Measurements from ENCODE around the gene POLR3E.
A peak's percentile ranks its signal among the peaks of the same experiment; 100 is the strongest.
"Not testable (repeated sequence)": the region's sequence is repeated elsewhere in the genome, so short reads cannot be mapped to it uniquely, and the experiment has no call there.

POLR3E gene

GRCh38 chr16:22356930-22357634 lies 59.9 kb downstream of the POLR3E start:
- intact Hi-C loops (cut with DNase I): no loop called here
- DNase-seq: no peak

GRCh38 chr16:22357635-22357971 lies 60.4 kb downstream of the POLR3E start:
- no peak for DNase-seq
- intact Hi-C loops (cut with DNase I): no loop called here

DNA sequence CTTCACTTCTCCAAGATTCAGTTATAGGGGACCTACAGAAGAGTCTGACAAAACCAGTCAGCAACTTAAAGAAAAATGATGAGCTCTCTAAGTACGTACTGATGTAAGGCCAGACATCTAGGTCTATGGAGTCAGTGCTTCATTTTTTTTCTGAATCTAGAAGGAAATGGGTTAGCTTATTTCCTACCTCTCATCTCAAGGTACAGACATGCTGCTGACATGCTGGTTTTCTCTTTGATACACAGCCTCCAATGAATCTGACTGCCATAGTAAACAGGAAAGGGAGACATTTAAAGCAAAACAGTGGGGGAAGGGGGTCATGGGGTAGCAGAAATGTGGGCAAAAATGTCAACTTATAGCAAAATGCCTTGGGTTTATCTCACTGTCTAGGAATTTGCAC lies 60.8 kb downstream of the POLR3E start:
- DNase-seq: no peak
- intact Hi-C loops (cut with DNase I): no loop called here

GRCh38 chr16:22359679-22360078 lies 62.5 kb downstream of the POLR3E start:
- DNase-seq: no peak
- intact Hi-C loops (cut with DNase I): no loop called here

GRCh38 chr16:22360963-22361659 lies 63.9 kb downstream of the POLR3E start:
- DNase-seq: no peak
- intact Hi-C loops (cut with DNase I): no loop called here

DNA sequence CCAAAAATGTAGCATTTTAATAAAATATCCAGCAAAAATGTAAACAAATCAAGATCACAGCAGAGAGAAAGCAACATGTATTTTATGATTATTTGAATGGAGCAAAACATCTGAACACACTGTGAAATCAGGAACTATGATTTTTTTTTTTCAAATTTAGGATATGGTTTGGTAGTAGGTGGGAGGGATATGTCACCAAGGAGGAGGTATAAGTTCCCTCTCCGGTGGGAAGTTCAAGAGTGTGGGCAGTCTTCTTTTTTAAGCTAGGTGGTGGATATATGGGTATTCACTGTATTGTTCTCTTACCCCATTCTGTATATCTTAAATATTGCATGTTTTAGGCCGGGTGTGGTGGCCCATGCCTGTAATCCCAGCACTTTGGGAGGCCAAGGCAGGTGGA lies 67.0 kb downstream of the POLR3E start:
- intact Hi-C loops (cut with DNase I): no loop called here
- no peak for DNase-seq

DNA sequence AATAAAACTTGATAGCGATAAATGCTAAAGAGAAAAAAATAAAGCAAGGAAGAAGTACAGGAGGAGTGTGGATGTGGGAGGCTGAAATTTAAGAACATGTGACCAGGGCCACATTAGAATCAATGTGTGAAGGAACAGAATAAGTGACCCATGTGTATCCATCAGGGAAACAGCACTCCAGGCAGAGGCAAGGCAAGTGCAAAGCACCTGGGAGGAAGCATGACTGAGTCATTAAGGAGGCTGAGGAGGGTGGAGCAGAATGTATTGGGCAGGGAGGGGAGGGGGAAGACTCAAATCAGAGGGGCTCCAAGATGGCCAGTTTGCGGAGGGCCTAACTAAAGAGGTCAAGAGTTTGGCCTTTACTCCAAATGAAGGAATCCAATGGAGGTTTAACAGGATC lies 69.2 kb downstream of the POLR3E start:
- no peak for DNase-seq
- intact Hi-C loops (cut with DNase I): no loop called here

DNA sequence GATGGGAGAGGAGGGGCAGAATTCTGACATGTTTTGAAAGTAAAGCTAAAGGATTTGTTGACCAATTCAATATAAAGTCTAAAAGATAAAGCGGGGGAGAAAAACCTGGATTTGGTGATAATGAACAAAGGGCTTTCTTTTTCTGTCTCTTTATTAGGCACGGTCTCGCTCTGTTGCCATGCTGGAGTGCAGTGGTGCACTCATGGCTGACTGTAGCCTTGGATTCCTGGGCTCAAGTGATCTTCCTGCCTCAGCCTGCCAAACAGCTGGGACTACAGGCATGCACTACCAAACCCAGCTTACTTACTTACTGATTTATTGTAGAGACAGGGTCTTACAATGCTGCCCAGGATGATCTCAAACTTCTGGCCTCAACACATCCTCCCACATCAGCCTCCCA lies 69.7 kb downstream of the POLR3E start:
- intact Hi-C loops (cut with DNase I): no loop called here
- DNase-seq: no peak

DNA sequence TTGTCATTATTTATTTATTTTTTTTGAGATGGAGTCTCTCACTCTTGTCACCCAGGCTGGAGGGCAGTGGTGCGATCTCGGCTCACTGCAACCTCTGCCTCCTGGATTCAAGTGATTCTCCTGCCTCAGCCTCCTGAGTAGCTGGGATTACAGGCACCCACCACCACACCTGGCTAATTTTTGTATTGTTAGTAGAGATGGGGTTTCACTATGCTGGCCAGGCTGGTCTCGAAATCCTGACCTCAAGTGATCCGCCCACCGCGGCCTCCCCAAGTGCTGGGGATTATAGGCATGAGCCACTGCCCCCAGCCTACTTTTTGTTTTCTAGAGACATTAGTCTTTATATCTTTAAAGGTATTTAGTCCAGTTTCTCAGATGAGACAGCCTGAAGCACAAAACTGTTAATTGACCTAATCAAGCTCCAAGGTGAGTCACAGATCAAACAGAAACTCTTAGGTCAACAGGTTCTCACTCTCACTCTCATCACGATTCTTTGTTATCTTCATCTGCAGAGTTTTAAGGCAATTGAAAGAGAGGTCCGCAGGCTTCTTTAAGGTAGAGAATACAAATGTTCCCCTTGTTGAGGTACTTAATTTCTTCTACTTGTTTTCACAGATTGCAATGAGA lies 71.1 kb downstream of the POLR3E start:
- intact Hi-C loops (cut with DNase I); DNase-seq: not testable (repeated sequence)

- DNase-seq: no peak
- intact Hi-C loops (cut with DNase I): no loop called here
These were observed 72.1 kb downstream of the POLR3E start for GRCh38 chr16:22369221-22369811.

- no peak for DNase-seq
- intact Hi-C loops (cut with DNase I): no loop called here
These were observed 73.0 kb downstream of the POLR3E start for GRCh38 chr16:22370038-22370820.

GRCh38 chr16:22372882-22373661 lies 75.9 kb downstream of the POLR3E start:
- intact Hi-C loops (cut with DNase I): no loop called here
- DNase-seq: no peak

- intact Hi-C loops (cut with DNase I): no loop called here
- DNase-seq: peak in 5 of 10 donors; percentile 17 to 87 (median 31)
These were observed 76.6 kb downstream of the POLR3E start for GRCh38 chr16:22373662-22374310.

GRCh38 chr16:22374311-22375116 lies 77.3 kb downstream of the POLR3E start, which contains the start of gene CDR2:
Gene CDR2 (minus strand): TSS chr16:22374619. CDS start chr16:22374309, 310 bp downstream.
- DNase-seq: peak; percentile 96 to 100 (median 98)
- intact Hi-C loops (cut with DNase I): no loop called here

DNA sequence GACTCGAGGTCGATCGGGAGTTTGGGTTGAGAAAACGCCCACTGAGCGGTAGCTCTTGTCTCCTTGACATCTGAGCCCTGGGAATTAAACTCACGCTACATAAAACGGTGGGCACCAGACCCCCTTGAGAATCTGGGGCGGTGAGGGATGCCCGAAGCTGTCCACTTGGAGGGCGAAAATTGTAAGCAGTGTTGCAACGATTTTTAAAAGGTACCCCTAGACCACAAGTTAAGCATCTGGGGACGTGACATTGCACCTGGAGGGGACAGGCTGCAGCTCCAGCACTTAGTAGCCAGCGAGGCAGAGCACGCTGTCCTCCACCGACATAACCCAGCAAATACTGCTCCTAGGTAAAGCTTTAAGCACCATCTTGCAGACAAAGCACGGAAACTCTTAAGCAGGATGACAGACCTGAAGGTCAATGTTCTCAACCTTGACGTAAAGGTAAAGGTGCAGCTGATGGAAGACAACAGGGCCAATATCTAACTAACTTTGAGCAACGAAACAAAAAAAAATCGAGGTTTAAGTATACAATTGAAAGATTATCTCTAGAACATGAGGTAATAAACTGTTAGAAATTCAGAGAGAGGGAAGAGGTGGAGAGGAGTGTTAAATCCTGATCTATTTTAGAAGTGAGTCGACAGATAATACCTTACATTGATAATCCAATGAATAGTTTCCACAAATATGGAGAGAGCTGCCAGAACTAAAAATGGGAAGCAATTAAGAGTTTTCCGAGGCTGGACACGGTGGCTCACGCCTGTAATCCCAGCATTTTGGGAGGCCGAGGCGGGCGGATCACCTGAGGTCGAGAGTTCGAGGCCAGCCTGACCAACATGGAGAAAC lies 78.1 kb downstream of the POLR3E start:
- peak in 2 of 10 donors; percentile 16 to 25 for DNase-seq
- intact Hi-C loops (cut with DNase I): no loop called here

DNA sequence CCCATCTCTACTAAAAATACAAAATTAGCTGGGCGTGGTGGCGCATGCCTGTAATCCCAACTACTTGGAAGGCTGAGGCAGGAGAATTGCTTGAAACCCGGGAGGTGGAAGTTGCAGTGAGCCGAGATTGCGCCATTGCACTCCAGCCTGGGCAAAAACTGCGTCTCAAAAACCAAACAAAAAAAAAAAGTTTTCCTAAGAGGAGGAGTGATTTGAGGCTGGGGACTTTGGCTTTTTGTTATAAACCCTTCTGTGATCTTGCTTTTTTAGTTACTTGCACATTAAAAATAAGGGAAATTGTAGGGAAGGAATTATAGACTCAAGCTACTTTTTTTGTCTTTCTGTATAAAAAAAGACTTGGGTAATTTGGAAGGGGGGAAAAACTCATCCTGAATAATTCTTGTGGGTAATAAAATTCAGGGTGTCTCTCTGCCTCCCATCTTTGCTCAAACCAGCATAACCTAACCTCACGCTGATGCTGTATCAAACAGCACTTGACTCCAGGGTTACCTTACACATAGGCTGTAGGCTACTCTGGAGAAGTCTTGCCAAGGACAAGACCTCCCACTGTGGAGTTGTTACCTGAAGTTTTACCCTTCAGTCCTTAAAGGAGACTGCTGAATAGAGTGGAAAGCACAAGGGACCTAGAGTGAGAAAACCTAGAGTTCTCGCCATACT lies 78.9 kb downstream of the POLR3E start:
- intact Hi-C loops (cut with DNase I): no loop called here

DNA sequence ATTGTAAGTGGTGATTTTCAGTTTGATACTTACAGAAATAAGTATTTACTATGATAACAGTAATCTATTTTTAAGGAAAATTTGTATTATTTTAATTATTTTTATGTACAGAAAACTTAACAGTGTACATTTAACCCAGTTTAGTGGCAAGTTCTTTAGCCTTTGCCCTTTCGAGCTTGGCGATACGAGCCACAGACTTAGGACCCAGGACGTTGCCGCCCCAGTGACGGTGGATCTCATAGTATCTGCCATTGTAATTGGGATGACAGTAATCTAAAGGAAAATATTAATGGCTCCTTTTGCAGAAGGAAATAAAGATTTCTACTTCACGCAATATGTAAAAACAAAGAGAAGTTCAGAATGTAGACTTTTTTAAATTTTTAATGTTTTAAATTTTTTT lies 82.4 kb downstream of the POLR3E start:
- intact Hi-C loops (cut with DNase I): no loop called here
- DNase-seq: no peak

More for the DNA sequence above, 78.9 kb downstream of the POLR3E start:
- no peak for DNase-seq
